Measurements from ENCODE around the gene LTO1.

- no peak for TF ChIP-seq BRCA1 (CRISPR knock-in tag; IDR thresholded peaks at IDR 0.05)
- TF ChIP-seq PHF8 (CRISPR knock-in tag; IDR thresholded peaks at IDR 0.05) = no peak
- TF ChIP-seq ZNF292 (CRISPR knock-in tag; IDR thresholded peaks at IDR 0.05; ENCODE audit: borderline replicate concordance, low read depth) = no peak
- no peak for TF ChIP-seq REST (IDR thresholded peaks at IDR 0.05; ENCODE audit: borderline replicate concordance in 1 of 2, low read depth in 1 of 2, low read length in 2 of 2)
- no peak for TF ChIP-seq HCFC1 (IDR thresholded peaks at IDR 0.05; ENCODE audit: low read depth, low read length)
- TF ChIP-seq EHMT2 (IDR thresholded peaks at IDR 0.05; ENCODE audit: borderline replicate concordance, low read depth, low read length) = no peak
- TF ChIP-seq NFATC3 (CRISPR knock-in tag; IDR thresholded peaks at IDR 0.05) = no peak
Measured at GRCh38 chr11:69658626-69659450, 16.3 kb downstream of the LTO1 start.

All from HepG2 (cell line).